Stomach (tissue), 9 donors: ENCODE results near the gene METTL6. TPM values are rescaled to one million over a fixed set of nuclear protein-coding genes. Genes with fewer than 3 reads are reported as not detected.
"Not testable (repeated sequence)": the region's sequence is repeated elsewhere in the genome, so short reads cannot be mapped to it uniquely, and the experiment has no call there.

Experiments
- DNase-seq, 2 donors: peaks; one replicate each; pipeline versions ENCODE4 v3.0.0 to v3.0.0-alpha.2; 2013 to 2019
- H3K27ac ChIP-seq, 5 donors: fragments of 200-600 bp in 4 of 5; sonication (generic) in 4 of 5; one replicate each; pipeline ENCODE4 v1.5.1; 2013 to 2019; ENCODE audit warnings: mild to moderate bottlenecking in 1 of 5, moderate library complexity in 1 of 5
- H3K27me3 ChIP-seq, 3 donors: fragments of 200-600 bp; sonication (generic); one replicate each; pipeline ENCODE4 v1.5.1; 2017 to 2019; ENCODE audit warnings: mixed run types in 1 of 3
- H3K36me3 ChIP-seq, 4 donors: fragments of 200-600 bp; sonication (generic); 1 replicate in 3 of 4; 2 replicates in 1 of 4; pipeline ENCODE4 v1.5.1; 2016 to 2019
- H3K4me1 ChIP-seq, 4 donors: fragments of 200-600 bp; sonication (generic); one replicate each; pipeline ENCODE4 v1.5.1; 2016 to 2019
- H3K4me3 ChIP-seq, 4 donors: fragments of 200-600 bp; sonication (generic) in 3 of 4; one replicate each; pipeline ENCODE4 v1.5.1; 2016 to 2019; ENCODE audit warnings: mild to moderate bottlenecking in 1 of 4
- H3K9me3 ChIP-seq, 4 donors: fragments of 200-600 bp; sonication (generic); one replicate each; pipeline ENCODE4 v1.5.1; 2016 to 2019
- EP300 ChIP-seq: sonication (generic); formaldehyde crosslinking; IDR thresholded peaks from one replicate; pipeline ENCODE4 v1.6.1; 2017; ENCODE audit warnings: antibody characterized with exemption
- POLR2A ChIP-seq, 4 donors: fragments of 450-650 bp; IDR thresholded peaks; one replicate each; pipeline ENCODE4 v1.6.1; 2016; ENCODE audit warnings: antibody characterized with exemption in 4 of 4, control low read depth in 2 of 4, mild to moderate bottlenecking in 1 of 4, moderate library complexity in 1 of 4
- POLR2AphosphoS5 ChIP-seq, 3 donors: sonication (generic); formaldehyde crosslinking; IDR thresholded peaks; one replicate each; pipeline ENCODE4 v1.6.1; 2016; ENCODE audit warnings: antibody characterized with exemption in 3 of 3
- WGBS, 5 donors: extraction: QIAGEN DNeasy Blood & Tissue Kit in 3 of 5; methylation state at CpG; one replicate each; pipeline versions ENCODE4 v1.1.5 to v1.1.7; 2013 to 2018; 5-methylcytosine and 5-hydroxymethylcytosine counted together
- intact Hi-C: fragments of 100-400 bp; cut with DNase I; formaldehyde crosslinking; loops from one replicate; pipeline ENCODE4 v1.15.1; 2023; ENCODE audit warnings: low total_unique reads
- polyA plus RNA-seq, 3 donors: library from polyadenylated mRNA; stranded (reverse); fragments of 200-250 nt; gene quantifications; one replicate each; pipeline ENCODE4 v1.2.3, GENCODE V29; 2013
- total RNA-seq, 5 donors: library from RNA; depleted of rRNA; stranded (reverse); fragments of >200 nt; gene quantifications; one replicate each; pipeline versions ENCODE4 v1.1.0 to v1.2.3, GENCODE V29; 2014 to 2016
- TF ChIP-seq, protein P1 (sequence below), 7 experiments: fragments of 450-650 bp in 4 of 7; fragments of 200-600 bp in 3 of 7; sonication (generic) in 3 of 7; IDR thresholded peaks; one replicate each; pipeline ENCODE4 v1.5.1; 2016 to 2019; ENCODE audit warnings: antibody characterized with exemption in 7 of 7, control low read depth in 2 of 7, mild to moderate bottlenecking in 1 of 7
- donor health status: healthy with polysubstance abuse.
- donor health status: Bipolar disorder and iron deficiency.
- donor health status: healthy.

Gene METTL6
- total and polyA plus RNA-seq, 8 donors: 0.29 to 35.8 (median 6.9) TPM

DNA sequence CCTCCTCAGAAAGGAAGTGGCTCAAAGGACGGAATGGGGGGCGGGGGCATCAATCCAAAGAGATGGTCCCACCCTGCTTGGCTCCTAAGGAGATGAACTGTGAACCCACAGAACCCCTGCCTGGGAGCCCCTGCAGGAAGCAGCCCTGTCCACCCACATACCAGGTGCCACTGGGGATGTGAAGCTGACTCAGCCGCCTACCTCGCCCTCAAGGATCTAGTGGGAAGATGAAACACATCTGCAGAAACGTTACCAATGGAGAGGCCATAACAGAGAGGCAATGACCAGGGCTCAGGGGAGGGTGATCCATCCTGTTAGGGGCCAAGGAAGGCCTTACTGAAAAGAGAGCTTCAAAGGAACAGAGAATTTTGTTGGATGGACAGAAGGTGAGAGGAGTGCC is 35.1 kb upstream of the METTL6 start:
- WGBS, 5 donors: 86 to 91% (median 89%) methylated on average over 5 of the region's 5 CpGs
- Histone ChIP-seq H3K36me3 (no peaks in the 10 kb centered on the region), H3K4me3 (no peak overlapping the region), H3K27ac (no peak overlapping the region), H3K4me1 (peaks cover 0 to 5% (median 0%) of the 10 kb centered on the region in 4 donors), H3K9me3 (no peaks in the 10 kb centered on the region), H3K27me3 (no peaks in the 10 kb centered on the region)
- DNase-seq: no peak
- intact Hi-C loops: no loop called here
- no peak for TF ChIP-seq POLR2AphosphoS5 (IDR thresholded peaks at IDR 0.05)
- no peak for TF ChIP-seq EP300
- TF ChIP-seq POLR2A (IDR thresholded peaks at IDR 0.05): no peak
- TF ChIP-seq, protein P1, sequence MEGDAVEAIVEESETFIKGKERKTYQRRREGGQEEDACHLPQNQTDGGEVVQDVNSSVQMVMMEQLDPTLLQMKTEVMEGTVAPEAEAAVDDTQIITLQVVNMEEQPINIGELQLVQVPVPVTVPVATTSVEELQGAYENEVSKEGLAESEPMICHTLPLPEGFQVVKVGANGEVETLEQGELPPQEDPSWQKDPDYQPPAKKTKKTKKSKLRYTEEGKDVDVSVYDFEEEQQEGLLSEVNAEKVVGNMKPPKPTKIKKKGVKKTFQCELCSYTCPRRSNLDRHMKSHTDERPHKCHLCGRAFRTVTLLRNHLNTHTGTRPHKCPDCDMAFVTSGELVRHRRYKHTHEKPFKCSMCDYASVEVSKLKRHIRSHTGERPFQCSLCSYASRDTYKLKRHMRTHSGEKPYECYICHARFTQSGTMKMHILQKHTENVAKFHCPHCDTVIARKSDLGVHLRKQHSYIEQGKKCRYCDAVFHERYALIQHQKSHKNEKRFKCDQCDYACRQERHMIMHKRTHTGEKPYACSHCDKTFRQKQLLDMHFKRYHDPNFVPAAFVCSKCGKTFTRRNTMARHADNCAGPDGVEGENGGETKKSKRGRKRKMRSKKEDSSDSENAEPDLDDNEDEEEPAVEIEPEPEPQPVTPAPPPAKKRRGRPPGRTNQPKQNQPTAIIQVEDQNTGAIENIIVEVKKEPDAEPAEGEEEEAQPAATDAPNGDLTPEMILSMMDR (IDR thresholded peaks at IDR 0.05): no peak

DNA sequence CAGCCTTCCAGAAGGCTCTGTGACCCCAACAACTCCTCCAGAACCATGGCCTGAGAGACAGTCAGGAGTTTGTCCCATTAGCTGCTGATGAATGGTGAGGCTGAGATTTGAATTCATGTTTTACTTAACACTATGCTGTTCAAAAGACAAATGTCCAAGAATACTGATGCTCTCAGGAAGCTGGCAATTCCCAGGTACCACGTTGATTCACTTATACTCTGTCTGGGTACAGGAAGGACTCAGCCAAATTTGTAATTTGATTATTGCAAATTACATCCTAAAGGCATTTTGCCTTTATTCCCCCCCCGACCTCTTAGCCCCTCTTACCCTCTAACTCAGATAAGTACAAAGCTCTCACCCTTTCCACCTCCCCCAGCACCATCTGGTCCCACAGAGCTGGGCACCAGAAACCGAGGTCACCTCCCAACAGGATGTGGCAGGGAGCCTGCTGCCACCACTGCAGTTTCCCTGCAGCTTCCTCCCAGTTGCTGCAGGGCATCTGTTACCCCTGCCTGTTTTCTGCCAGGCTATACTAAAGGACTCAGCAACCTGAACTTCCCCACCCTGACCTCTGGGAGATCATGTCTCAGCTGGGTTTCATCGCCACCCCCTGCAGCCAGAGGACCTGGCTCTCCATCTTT is 33.7 kb upstream of the METTL6 start:
- Histone ChIP-seq H3K4me1 (peaks cover 0 to 5% (median 0%) of the 10 kb centered on the region in 4 donors), H3K9me3 (no peaks in the 10 kb centered on the region), H3K27me3 (no peaks in the 10 kb centered on the region), H3K27ac (no peak overlapping the region), H3K4me3 (no peak overlapping the region), H3K36me3 (peaks cover 0 to 5% (median 0%) of the 10 kb centered on the region in 4 donors)
- intact Hi-C loops: no loop called here
- peak in 1 of 2 donors; percentile 10 for DNase-seq
- 52 to 70% (median 59%) methylated on average over 4 of the region's 4 CpGs for whole genome bisulfite sequencing, 5 donors
- no peak for TF ChIP-seq POLR2AphosphoS5 (IDR thresholded peaks at IDR 0.05)
- TF ChIP-seq POLR2A (IDR thresholded peaks at IDR 0.05): no peak
- TF ChIP-seq, protein P1 (IDR thresholded peaks at IDR 0.05): no peak
- TF ChIP-seq EP300: no peak

DNA sequence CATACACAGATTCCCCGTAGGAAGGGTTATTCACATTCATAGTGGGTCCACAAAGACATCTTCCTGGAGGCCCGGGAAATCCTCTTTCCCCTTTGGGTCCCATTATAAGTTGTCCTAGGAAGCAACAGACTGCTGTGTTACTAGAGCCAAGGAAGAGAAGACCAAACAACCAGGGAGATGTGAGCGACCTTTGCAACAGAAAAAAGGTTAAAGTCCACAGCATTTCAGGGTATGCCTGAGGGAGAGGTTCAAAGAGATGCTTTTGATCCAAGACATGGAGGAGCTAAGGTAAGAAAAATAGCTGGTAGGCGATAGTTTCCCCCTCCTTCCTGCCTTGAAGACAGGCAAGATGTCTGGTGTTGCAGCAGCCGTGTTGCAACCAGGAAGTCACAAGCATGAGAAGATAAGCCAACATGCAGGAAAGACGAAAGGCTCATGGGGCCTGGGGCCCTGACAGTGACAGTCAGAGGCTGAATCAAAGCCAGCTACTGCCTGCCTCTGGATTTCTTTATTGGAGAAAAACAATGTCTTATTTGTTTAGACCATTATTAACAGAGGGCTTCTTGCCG is 31.0 kb upstream of the METTL6 start:
- TF ChIP-seq POLR2A (IDR thresholded peaks at IDR 0.05) (no peak), EP300 (no peak)
- no peaks in the 10 kb centered on the region for H3K27me3 ChIP-seq
- H3K27ac ChIP-seq: no peak overlapping the region
- H3K36me3 ChIP-seq: peaks cover 0 to 16% (median 3%) of the 10 kb centered on the region in 4 donors
- DNase-seq: no peak
- 82 to 93% (median 90%) methylated on average over 7 of the region's 7 CpGs for WGBS, 5 donors
- no peak overlapping the region for H3K4me3 ChIP-seq
- no peaks in the 10 kb centered on the region for H3K9me3 ChIP-seq
- intact Hi-C loops: no loop called here
- peaks cover 0 to 5% (median 0%) of the 10 kb centered on the region in 4 donors for H3K4me1 ChIP-seq

DNA sequence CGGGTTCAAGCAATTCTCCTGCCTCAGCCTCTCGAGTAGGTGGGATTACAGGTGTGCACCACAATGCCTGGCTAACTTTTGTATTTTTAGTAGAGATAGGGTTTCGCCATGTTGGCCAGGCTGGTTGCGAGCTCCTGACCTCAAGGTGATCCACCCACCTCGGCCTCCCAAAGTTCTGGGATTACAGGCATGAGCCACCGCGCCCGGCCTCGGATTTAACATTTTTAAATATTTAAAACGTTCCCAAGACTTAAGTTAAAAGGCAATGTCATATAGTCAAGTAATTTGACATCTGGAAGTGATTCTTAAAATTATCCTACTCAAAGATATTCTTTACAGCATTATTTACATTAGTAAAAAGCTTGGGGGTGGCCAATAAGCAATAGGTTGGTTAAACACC is 29.6 kb upstream of the METTL6 start:
- H3K27ac ChIP-seq, H3K4me3 ChIP-seq, H3K4me1 ChIP-seq, H3K9me3 ChIP-seq, H3K27me3 ChIP-seq, DNase-seq, intact Hi-C loops: not testable (repeated sequence)
- peaks cover 0 to 30% (median 5%) of the 10 kb centered on the region in 4 donors for H3K36me3 ChIP-seq
- WGBS, 5 donors: 88 to 94% (median 90%) methylated on average over 10 of the region's 10 CpGs

DNA sequence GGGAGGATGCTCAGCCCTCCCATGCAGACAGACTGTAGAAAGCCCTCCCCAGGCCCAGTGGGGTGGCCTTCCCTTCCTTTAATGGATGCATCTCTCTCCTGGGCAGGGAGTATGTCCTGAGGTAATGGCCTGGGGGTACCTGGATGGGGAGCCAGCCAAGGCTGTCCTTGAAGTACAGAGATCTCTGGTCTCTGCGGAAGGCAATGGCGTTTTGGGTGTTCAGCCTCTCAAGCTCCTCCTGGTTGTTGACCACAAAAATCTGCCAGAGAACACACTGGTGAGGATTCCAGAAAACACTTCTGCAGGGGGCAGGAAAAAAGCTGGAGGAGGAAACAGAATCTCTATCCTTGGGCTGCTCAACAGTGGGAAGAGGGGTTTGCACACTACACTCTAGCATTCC is 29.0 kb upstream of the METTL6 start:
- no peak for DNase-seq
- H3K9me3 ChIP-seq: no peaks in the 10 kb centered on the region
- H3K27ac ChIP-seq: no peak overlapping the region
- intact Hi-C loops: no loop called here
- H3K36me3 ChIP-seq: peaks cover 0 to 36% (median 7%) of the 10 kb centered on the region in 4 donors
- TF ChIP-seq POLR2A (IDR thresholded peaks at IDR 0.05) (no peak), EP300 (no peak), POLR2AphosphoS5 (IDR thresholded peaks at IDR 0.05) (no peak)
- TF ChIP-seq, protein P1 (IDR thresholded peaks at IDR 0.05): no peak
- H3K27me3 ChIP-seq: no peaks in the 10 kb centered on the region
- H3K4me1 ChIP-seq: peaks cover 0 to 5% (median 0%) of the 10 kb centered on the region in 4 donors
- WGBS, 5 donors: 73 to 97% (median 96%) methylated on average over 2 of the region's 2 CpGs
- H3K4me3 ChIP-seq: no peak overlapping the region
